Common myeloid progenitor, CD34-positive (primary cell): ENCODE measurements around the gene UBE3A.

Source experiments
- CTCF ChIA-PET: fragments of 350-600 bp; sonication (Branson Sonifier 250); formaldehyde crosslinking; loops from one replicate; lab custom pipeline; 2021; ENCODE audit warnings: antibody characterized with exemption; lab: Charles Lee
- POLR2A ChIA-PET: fragments of 350-600 bp; sonication (Branson Sonifier 250); formaldehyde crosslinking; loops from one replicate; lab custom pipeline; 2021; ENCODE audit warnings: antibody characterized with exemption; lab: Charles Lee
- DNase-seq, 3 donors: peaks; one replicate each; pipeline versions ENCODE4 v3.0.0 to v3.0.0-alpha.2; 2013
- H3K27ac ChIP-seq, 2 experiments: 1 replicate in 1 of 2; 2 replicates in 1 of 2; pipeline ENCODE4 v1.7.0; 2013; ENCODE audit warnings: inconsistent platforms in 2 of 2, low read length in 2 of 2, mild to moderate bottlenecking in 2 of 2, low read depth in 1 of 2, moderate library complexity in 1 of 2; ENCODE audit not compliant: severe bottlenecking in 2 of 2, insufficient read depth in 1 of 2, poor library complexity in 1 of 2
- H3K27me3 ChIP-seq, 5 experiments: replicated peaks in 2 of 5; 1 replicate in 3 of 5; 2 replicates in 2 of 5; pipeline versions ENCODE4 v1.6.1 to v1.7.0; 2013; ENCODE audit warnings: low read length in 4 of 5, mild to moderate bottlenecking in 2 of 5, moderate library complexity in 2 of 5, inconsistent platforms in 1 of 5; ENCODE audit not compliant: insufficient read depth in 5 of 5, control insufficient read depth in 4 of 5
- H3K36me3 ChIP-seq, 4 experiments: 1 replicate in 2 of 4; 2 replicates in 2 of 4; pipeline versions ENCODE4 v1.6.1 to v1.7.0; 2013; ENCODE audit warnings: low read length in 3 of 4, control low read depth in 1 of 4, mild to moderate bottlenecking in 1 of 4; ENCODE audit not compliant: control insufficient read depth in 4 of 4, insufficient read depth in 4 of 4
- H3K4me1 ChIP-seq, 4 experiments: 1 replicate in 3 of 4; 2 replicates in 1 of 4; pipeline versions ENCODE4 v1.6.1 to v1.7.1; 2013; ENCODE audit warnings: low read length in 3 of 4, mild to moderate bottlenecking in 3 of 4, control low read depth in 1 of 4, inconsistent platforms in 1 of 4, moderate library complexity in 1 of 4; ENCODE audit not compliant: control insufficient read depth in 4 of 4, insufficient read depth in 4 of 4; ENCODE audit errors: control extremely low read depth in 1 of 4
- H3K4me3 ChIP-seq, 7 experiments: 1 replicate in 4 of 7; 2 replicates in 3 of 7; pipeline versions ENCODE4 v1.5.1 to v1.7.0; 2013; ENCODE audit warnings: mild to moderate bottlenecking in 7 of 7, low read length in 6 of 7, moderate library complexity in 6 of 7, inconsistent platforms in 2 of 7, low read depth in 2 of 7, control low read depth in 1 of 7; ENCODE audit not compliant: insufficient read depth in 4 of 7, control insufficient read depth in 1 of 7; ENCODE audit errors: extremely low read depth in 1 of 7
- H3K9me3 ChIP-seq, 5 experiments: 1 replicate in 4 of 5; 2 replicates in 1 of 5; pipeline versions ENCODE4 v1.6.1 to v1.7.1; 2013; ENCODE audit warnings: low read length in 4 of 5, mild to moderate bottlenecking in 2 of 5, inconsistent platforms in 1 of 5, low read depth in 1 of 5, moderate library complexity in 1 of 5; ENCODE audit not compliant: control insufficient read depth in 4 of 5, insufficient read depth in 2 of 5; ENCODE audit errors: control extremely low read depth in 1 of 5
- WGBS: methylation state at CpG from one replicate; pipeline ENCODE4 v1.1.5; 2013; ENCODE audit not compliant: insufficient coverage; 5-methylcytosine and 5-hydroxymethylcytosine counted together

Gene UBE3A

GRCh38 chr15:25401501-25401900 is 37.3 kb downstream of the UBE3A start:
- peaks cover 26 to 56% (median 41%) of the 10 kb centered on the region in 4 experiments for H3K36me3 ChIP-seq
- ChIA-PET CTCF (interaction anchor here (0.7 kb wide), 1 partner anchor 326 kb away, joined by 4 read pairs; no protein-coding TSS in a partner anchor), POLR2A (no interaction called here)
- no peaks in the 10 kb centered on the region for H3K27me3 ChIP-seq
- peaks cover 7 to 41% (median 11%) of the 10 kb centered on the region in 5 experiments for H3K9me3 ChIP-seq
- peaks cover 0 to 9% (median 0%) of the 10 kb centered on the region in 4 experiments for H3K4me1 ChIP-seq
- no peak overlapping the region for H3K27ac ChIP-seq
- peak in 2 of 3 donors; percentile 2 to 8 for DNase-seq
- no peak overlapping the region for H3K4me3 ChIP-seq

- H3K4me3 ChIP-seq = no peak overlapping the region
- H3K9me3 ChIP-seq = peaks cover 2 to 23% (median 12%) of the 10 kb centered on the region in 5 experiments
- peaks cover 0 to 8% (median 0%) of the 10 kb centered on the region in 4 experiments for H3K4me1 ChIP-seq
- H3K27me3 ChIP-seq = no peaks in the 10 kb centered on the region
- H3K36me3 ChIP-seq = peaks cover 20 to 49% (median 32%) of the 10 kb centered on the region in 4 experiments
- no peak overlapping the region for H3K27ac ChIP-seq
- CTCF ChIA-PET = interaction anchor here (1.1 kb wide), 1 partner anchor 9 kb away, joined by 3 read pairs; no protein-coding TSS in a partner anchor
- POLR2A ChIA-PET = no interaction called here
- DNase-seq = no peak
These were observed 41.7 kb downstream of the UBE3A start for GRCh38 chr15:25397100-25397499.

- WGBS = 95% methylated on average over 2 of the region's 2 CpGs
- ChIA-PET POLR2A (no interaction called here), CTCF (interaction anchor here (1.6 kb wide), 1 partner anchor 9 kb away, joined by 3 read pairs; no protein-coding TSS in a partner anchor)
- Histone ChIP-seq H3K27ac (no peak overlapping the region), H3K9me3 (peaks cover 0 to 28% (median 8%) of the 10 kb centered on the region in 5 experiments), H3K27me3 (no peaks in the 10 kb centered on the region), H3K36me3 (peaks cover 26 to 61% (median 37%) of the 10 kb centered on the region in 4 experiments), H3K4me1 (peaks cover 0 to 5% (median 0%) of the 10 kb centered on the region in 4 experiments), H3K4me3 (no peak overlapping the region)
- DNase-seq = no peak
These were observed 43.9 kb downstream of the UBE3A start for GRCh38 chr15:25394898-25395297.

- ChIA-PET CTCF (interaction anchor here (0.9 kb wide), 1 partner anchor 9 kb away, joined by 4 read pairs; no protein-coding TSS in a partner anchor), POLR2A (no interaction called here)
- Histone ChIP-seq H3K4me1 (peaks cover 0 to 5% (median 0%) of the 10 kb centered on the region in 4 experiments), H3K27ac (no peak overlapping the region), H3K36me3 (peaks cover 29 to 66% (median 39%) of the 10 kb centered on the region in 4 experiments), H3K27me3 (no peaks in the 10 kb centered on the region), H3K9me3 (peaks cover 0 to 33% (median 9%) of the 10 kb centered on the region in 5 experiments), H3K4me3 (no peak overlapping the region)
- 100% methylated on average over 1 of the region's 3 CpGs for WGBS
- DNase-seq = no peak
These were observed 46.0 kb downstream of the UBE3A start for GRCh38 chr15:25392806-25393205.

- 97% methylated on average over 4 of the region's 4 CpGs for WGBS
- no peak overlapping the region for H3K27ac ChIP-seq
- H3K9me3 ChIP-seq = peaks cover 0 to 33% (median 9%) of the 10 kb centered on the region in 5 experiments
- H3K4me1 ChIP-seq = peaks cover 0 to 2% (median 0%) of the 10 kb centered on the region in 4 experiments
- ChIA-PET POLR2A (interaction anchor here (0.7 kb wide), 1 partner anchor 48 kb away, joined by 5 read pairs; no protein-coding TSS in a partner anchor), CTCF (no interaction called here)
- DNase-seq = no peak
- peaks cover 29 to 70% (median 38%) of the 10 kb centered on the region in 4 experiments for H3K36me3 ChIP-seq
- no peak overlapping the region for H3K4me3 ChIP-seq
- H3K27me3 ChIP-seq = no peaks in the 10 kb centered on the region
These were observed 46.7 kb downstream of the UBE3A start for GRCh38 chr15:25391971-25392721.

GRCh38 chr15:25385986-25386385 is 52.8 kb downstream of the UBE3A start:
- Histone ChIP-seq H3K4me3 (no peak overlapping the region), H3K36me3 (peaks cover 18 to 70% (median 25%) of the 10 kb centered on the region in 4 experiments), H3K9me3 (peaks cover 6 to 70% (median 19%) of the 10 kb centered on the region in 5 experiments), H3K27ac (no peak overlapping the region), H3K27me3 (no peaks in the 10 kb centered on the region), H3K4me1 (no peaks in the 10 kb centered on the region)
- no peak for DNase-seq
- POLR2A ChIA-PET = no interaction called here
- CTCF ChIA-PET = interaction anchor here (0.7 kb wide), 1 partner anchor 9 kb away, joined by 3 read pairs; no protein-coding TSS in a partner anchor

- ChIA-PET POLR2A (no interaction called here), CTCF (no interaction called here)
- Histone ChIP-seq H3K36me3 (peaks cover 18 to 63% (median 31%) of the 10 kb centered on the region in 4 experiments), H3K4me3 (no peak overlapping the region), H3K27me3 (no peaks in the 10 kb centered on the region), H3K4me1 (no peaks in the 10 kb centered on the region), H3K9me3 (peaks cover 6 to 75% (median 22%) of the 10 kb centered on the region in 5 experiments), H3K27ac (no peak overlapping the region)
- WGBS = no CpG with 5 or more reads among the region's 5 CpGs
- DNase-seq = no peak
These were observed 57.2 kb downstream of the UBE3A start for GRCh38 chr15:25381579-25381978.
